Osteoblast (primary cell): ENCODE data around the gene RECQL5. TPM values are rescaled to one million over a fixed set of nuclear protein-coding genes. Genes with fewer than 3 reads are reported as not detected.

Source experiments
- DNase-seq: peaks from one replicate; pipeline ENCODE4 v3.0.0; 2011; ENCODE audit warnings: low spot score, mixed read lengths; ENCODE audit not compliant: insufficient read length; ENCODE audit errors: missing footprints
- H2AFZ ChIP-seq: 2 replicates; pipeline ENCODE4 v1.6.0; 2011; ENCODE audit warnings: mild to moderate bottlenecking, low read length
- H3K27ac ChIP-seq: 2 replicates; pipeline ENCODE4 v1.5.1; 2011; ENCODE audit warnings: mild to moderate bottlenecking, low read depth, low read length, moderate library complexity
- H3K27me3 ChIP-seq: 2 replicates; pipeline ENCODE4 v1.6.0; 2012; ENCODE audit warnings: mild to moderate bottlenecking, control low read depth, inconsistent platforms, low read length, moderate library complexity; ENCODE audit not compliant: insufficient read depth
- H3K36me3 ChIP-seq: 2 replicates; pipeline ENCODE4 v1.5.1; 2011; ENCODE audit warnings: mild to moderate bottlenecking, low read length, control low read depth, moderate library complexity; ENCODE audit not compliant: insufficient read depth
- H3K4me1 ChIP-seq: 2 replicates; pipeline ENCODE4 v1.5.1; 2011; ENCODE audit warnings: mild to moderate bottlenecking, low read length, control low read depth, moderate library complexity; ENCODE audit not compliant: insufficient read depth
- H3K4me2 ChIP-seq: 2 replicates; pipeline ENCODE4 v1.6.0; 2011; ENCODE audit warnings: mild to moderate bottlenecking, low read length; ENCODE audit not compliant: insufficient read depth
- H3K4me3 ChIP-seq: fragments of 200-600 bp; sonication (generic); 3 replicates; pipeline ENCODE4 v1.5.1; 2012; ENCODE audit warnings: mild to moderate bottlenecking, low read length, inconsistent platforms; ENCODE audit not compliant: insufficient read depth
- H3K79me2 ChIP-seq: 2 replicates; pipeline ENCODE4 v1.6.0; 2012; ENCODE audit warnings: mild to moderate bottlenecking, low read length, control low read depth, inconsistent platforms; ENCODE audit not compliant: insufficient read depth
- H3K9me3 ChIP-seq: 2 replicates; pipeline ENCODE4 v1.5.1; 2011; ENCODE audit warnings: low read depth, low read length, control low read depth
- H4K20me1 ChIP-seq: 2 replicates; pipeline ENCODE4 v1.6.0; 2012; ENCODE audit warnings: mild to moderate bottlenecking, low read length, control low read depth; ENCODE audit not compliant: insufficient read depth
- total RNA-seq: library from RNA; depleted of rRNA; stranded (reverse); fragments of >200 nt; gene quantifications from 2 replicates; pipeline ENCODE4 v1.2.3, GENCODE V29; 2012
- TF ChIP-seq, protein P1 (sequence below): IDR thresholded peaks from 2 replicates; pipeline ENCODE4 v1.5.1; 2011; ENCODE audit warnings: mild to moderate bottlenecking, low read depth, low read length, moderate library complexity; ENCODE audit errors: extremely low read depth

The RECQL5 gene
- total RNA-seq, 1 donor, result 17.7 TPM

DNA sequence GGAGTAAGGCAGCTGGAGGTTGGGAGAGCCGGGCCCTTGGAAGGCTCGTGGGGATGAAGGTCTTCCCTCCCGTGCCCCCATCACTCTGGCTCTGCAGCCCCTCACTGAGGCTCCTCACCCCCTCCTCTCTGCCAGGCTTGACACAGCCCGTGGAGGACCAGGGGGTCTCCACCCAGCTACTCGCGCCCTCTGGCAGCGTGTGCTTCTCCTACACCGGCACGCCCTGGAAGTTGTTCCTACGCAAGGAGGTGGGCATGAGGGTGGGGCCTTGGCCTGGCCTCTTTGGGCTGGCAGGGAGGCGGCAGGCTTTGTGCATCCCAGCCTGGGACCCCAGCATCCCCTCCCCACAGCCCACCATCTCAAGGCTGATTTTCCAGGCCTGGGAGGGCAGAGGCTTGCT lies 49.3 kb downstream of the RECQL5 start:
- Histone ChIP-seq H3K9me3 (no peaks in the 10 kb centered on the region), H3K27me3 (no peaks in the 10 kb centered on the region), H4K20me1 (no peaks in the 10 kb centered on the region), H3K27ac (no peak overlapping the region), H2AFZ (no peak overlapping the region), H3K4me3 (no peak overlapping the region), H3K36me3 (no peaks in the 10 kb centered on the region), H3K4me2 (no peak overlapping the region), H3K4me1 (no peaks in the 10 kb centered on the region), H3K79me2 (no peaks in the 10 kb centered on the region)
- TF ChIP-seq, protein P1, sequence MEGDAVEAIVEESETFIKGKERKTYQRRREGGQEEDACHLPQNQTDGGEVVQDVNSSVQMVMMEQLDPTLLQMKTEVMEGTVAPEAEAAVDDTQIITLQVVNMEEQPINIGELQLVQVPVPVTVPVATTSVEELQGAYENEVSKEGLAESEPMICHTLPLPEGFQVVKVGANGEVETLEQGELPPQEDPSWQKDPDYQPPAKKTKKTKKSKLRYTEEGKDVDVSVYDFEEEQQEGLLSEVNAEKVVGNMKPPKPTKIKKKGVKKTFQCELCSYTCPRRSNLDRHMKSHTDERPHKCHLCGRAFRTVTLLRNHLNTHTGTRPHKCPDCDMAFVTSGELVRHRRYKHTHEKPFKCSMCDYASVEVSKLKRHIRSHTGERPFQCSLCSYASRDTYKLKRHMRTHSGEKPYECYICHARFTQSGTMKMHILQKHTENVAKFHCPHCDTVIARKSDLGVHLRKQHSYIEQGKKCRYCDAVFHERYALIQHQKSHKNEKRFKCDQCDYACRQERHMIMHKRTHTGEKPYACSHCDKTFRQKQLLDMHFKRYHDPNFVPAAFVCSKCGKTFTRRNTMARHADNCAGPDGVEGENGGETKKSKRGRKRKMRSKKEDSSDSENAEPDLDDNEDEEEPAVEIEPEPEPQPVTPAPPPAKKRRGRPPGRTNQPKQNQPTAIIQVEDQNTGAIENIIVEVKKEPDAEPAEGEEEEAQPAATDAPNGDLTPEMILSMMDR, result no peak
- DNase-seq, result no peak

DNA sequence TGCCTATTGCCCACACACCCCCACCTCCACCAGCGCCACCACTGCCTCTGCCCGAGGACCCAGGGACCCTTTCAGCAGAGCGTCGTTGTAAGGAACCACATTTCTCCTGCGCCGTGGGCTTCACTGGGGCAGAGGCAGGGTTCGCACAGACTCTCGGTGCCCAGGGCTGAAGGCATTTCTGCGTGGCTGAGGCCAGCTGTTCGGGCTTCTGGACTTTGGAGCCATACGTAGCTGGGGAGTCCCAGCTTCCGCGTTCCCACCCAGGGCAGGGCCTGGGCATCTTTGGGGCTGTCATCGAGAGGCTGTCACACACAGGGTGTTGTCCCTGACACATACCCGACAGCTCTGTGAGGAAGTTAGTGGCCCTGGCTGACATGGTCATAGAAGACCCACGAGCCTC lies 49.7 kb downstream of the RECQL5 start:
- H3K27ac ChIP-seq, result no peak overlapping the region
- H4K20me1 ChIP-seq, result no peaks in the 10 kb centered on the region
- H3K4me3 ChIP-seq, result no peak overlapping the region
- TF ChIP-seq, protein P1, result no peak
- no peaks in the 10 kb centered on the region for H3K4me1 ChIP-seq
- H3K9me3 ChIP-seq, result no peaks in the 10 kb centered on the region
- no peak overlapping the region for H3K4me2 ChIP-seq
- H3K36me3 ChIP-seq, result no peaks in the 10 kb centered on the region
- no peaks in the 10 kb centered on the region for H3K79me2 ChIP-seq
- DNase-seq, result no peak
- H3K27me3 ChIP-seq, result no peaks in the 10 kb centered on the region
- H2AFZ ChIP-seq, result no peak overlapping the region

DNA sequence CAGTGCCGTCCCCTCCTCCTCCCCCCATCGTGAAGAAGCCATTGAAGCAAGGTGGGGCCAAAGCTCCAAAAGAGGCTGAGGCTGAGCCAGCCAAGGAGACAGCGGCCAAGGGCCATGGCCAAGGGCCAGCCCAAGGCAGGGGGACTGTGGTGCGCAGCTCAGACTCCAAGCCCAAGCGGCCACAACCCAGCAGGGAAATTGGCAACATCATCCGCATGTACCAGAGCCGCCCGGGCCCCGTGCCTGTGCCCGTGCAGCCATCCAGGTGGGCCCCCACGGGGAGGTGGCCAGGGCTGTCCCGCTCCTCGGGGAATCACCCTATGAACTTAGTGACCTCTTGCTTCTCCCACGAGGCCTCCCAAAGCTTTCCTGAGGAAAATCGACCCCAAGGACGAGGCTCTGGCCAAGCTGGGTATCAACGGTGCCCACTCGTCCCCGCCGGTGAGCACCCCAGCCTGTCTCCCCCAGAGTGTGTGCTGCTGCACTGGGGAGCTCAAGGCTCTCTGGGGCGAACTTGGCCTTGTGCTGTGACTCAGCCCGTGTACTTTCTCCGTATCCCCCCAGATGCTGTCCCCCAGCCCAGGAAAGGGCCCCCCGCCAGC lies 50.3 kb downstream of the RECQL5 start:
- TF ChIP-seq, protein P1, result no peak
- Histone ChIP-seq H3K27ac (no peak overlapping the region), H3K4me3 (no peak overlapping the region), H3K27me3 (no peaks in the 10 kb centered on the region), H3K4me2 (no peak overlapping the region), H2AFZ (no peak overlapping the region), H3K79me2 (no peaks in the 10 kb centered on the region), H3K4me1 (no peaks in the 10 kb centered on the region), H4K20me1 (no peaks in the 10 kb centered on the region), H3K36me3 (no peaks in the 10 kb centered on the region), H3K9me3 (no peaks in the 10 kb centered on the region)
- DNase-seq, result no peak

DNA sequence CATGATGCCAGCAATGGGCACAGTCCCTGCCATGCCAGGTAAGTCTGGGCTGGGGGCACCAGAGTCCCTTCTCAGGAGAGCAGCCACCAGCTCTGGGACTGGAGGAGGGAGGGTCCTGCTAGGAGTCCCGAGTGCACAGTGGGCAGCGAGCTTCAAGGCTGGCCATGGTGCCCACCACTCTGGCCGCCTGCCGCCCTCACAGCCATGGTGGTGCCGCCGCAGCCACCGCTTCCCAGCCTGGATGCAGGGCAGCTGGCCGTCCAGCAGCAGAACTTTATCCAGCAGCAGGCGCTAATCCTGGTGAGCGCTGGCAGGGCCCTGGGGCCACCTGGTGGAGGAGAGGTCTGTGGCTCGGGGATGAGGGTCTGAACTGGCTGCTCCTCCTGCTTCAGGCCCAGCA lies 51.7 kb downstream of the RECQL5 start:
- Histone ChIP-seq H3K27ac (no peak overlapping the region), H3K4me2 (no peak overlapping the region), H3K79me2 (no peaks in the 10 kb centered on the region), H4K20me1 (no peaks in the 10 kb centered on the region), H3K4me3 (no peak overlapping the region), H3K9me3 (no peaks in the 10 kb centered on the region), H2AFZ (no peak overlapping the region), H3K27me3 (no peaks in the 10 kb centered on the region), H3K4me1 (no peaks in the 10 kb centered on the region), H3K36me3 (no peaks in the 10 kb centered on the region)
- DNase-seq, result no peak
- TF ChIP-seq, protein P1, result no peak
